ENCODE measurements around the gene CXCL16.

The CXCL16 gene, protein sequence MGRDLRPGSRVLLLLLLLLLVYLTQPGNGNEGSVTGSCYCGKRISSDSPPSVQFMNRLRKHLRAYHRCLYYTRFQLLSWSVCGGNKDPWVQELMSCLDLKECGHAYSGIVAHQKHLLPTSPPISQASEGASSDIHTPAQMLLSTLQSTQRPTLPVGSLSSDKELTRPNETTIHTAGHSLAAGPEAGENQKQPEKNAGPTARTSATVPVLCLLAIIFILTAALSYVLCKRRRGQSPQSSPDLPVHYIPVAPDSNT

GRCh38 chr17:4739122-4740024 is at the start of gene CXCL16, which contains the start of gene ZMYND15:
TSS of gene CXCL16 (minus strand) at chr17:4739928. CDS start at chr17:4739339, 589 bp downstream.
TSS of gene ZMYND15 (plus strand) at chr17:4739833. CDS start at chr17:4740549, 716 bp downstream.
- DNase-seq (ENCODE audit: low spot score), result peak; percentile 66

- DNase-seq (ENCODE audit: low spot score), result no peak
Observed at GRCh38 chr17:4788807-4789700, 49.3 kb upstream of the CXCL16 start, which contains the start of gene GLTPD2. TSS of gene GLTPD2 (plus strand) at chr17:4788964. CDS start at chr17:4789012, 48 bp downstream.

DNA sequence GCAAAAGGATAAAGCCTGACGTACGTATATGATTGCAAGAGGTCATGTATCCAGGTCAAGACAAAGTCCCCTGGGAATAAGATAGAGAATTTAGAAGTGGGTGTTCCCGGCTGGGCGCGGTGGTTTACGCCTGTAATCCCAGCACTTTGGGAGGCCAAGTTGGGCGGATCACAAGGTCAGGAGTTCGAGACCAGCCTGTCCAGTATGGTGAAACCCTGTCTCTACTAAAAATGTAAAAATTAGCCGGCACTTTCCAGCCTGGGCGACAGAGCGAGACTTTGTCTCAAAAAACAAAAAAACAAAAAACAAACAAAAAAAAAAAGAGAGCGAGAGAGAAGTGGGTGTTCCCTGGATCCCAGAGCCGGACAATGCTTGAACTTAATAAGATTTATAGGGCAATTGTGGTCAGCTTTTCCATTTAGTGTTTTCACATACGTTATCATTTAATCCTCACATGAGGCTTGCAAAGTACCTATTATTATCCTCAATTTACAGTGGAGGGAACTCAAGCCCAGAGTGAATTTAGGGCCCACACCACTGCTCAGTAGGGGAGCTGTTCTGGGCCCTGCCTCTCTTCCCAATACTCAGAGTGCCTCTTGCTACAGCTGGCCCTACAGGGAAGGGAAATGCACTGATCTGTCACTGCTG is 48.6 kb upstream of the CXCL16 start:
- DNase-seq (ENCODE audit: low spot score), result no peak

DNA sequence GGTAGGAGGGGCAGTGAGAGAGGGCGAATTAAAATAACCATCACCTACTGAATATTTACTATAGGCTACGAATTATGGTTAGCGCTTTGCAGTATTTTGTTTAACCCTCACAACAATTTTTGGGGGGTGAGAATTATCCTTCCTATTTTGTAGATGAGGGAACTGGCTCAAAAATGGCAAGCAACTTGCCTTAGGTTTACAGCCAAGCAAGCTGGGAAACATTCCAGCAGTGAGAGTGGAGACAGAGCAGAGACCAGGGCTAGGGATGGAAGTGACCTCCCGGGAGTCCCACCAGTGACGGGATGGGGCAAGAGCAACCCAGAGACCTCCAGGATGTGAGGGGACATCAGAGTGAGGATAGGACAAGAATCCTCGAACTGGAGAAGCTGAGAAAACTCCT is 46.8 kb upstream of the CXCL16 start:
- DNase-seq (ENCODE audit: low spot score), result no peak

GRCh38 chr17:4786106-4786511 is 46.4 kb upstream of the CXCL16 start, which contains the start of gene VMO1:
TSS of gene VMO1 (minus strand) at chr17:4786364. CDS start at chr17:4786352, 12 bp downstream.
- DNase-seq (ENCODE audit: low spot score), result no peak

GRCh38 chr17:4785311-4786105 is 45.8 kb upstream of the CXCL16 start:
- no peak for DNase-seq (ENCODE audit: low spot score)

- DNase-seq (ENCODE audit: low spot score), result no peak
Observed at GRCh38 chr17:4782652-4783051, 42.9 kb upstream of the CXCL16 start.

- DNase-seq (ENCODE audit: low spot score), result no peak
Observed at GRCh38 chr17:4780325-4780955, 40.7 kb upstream of the CXCL16 start.

DNA sequence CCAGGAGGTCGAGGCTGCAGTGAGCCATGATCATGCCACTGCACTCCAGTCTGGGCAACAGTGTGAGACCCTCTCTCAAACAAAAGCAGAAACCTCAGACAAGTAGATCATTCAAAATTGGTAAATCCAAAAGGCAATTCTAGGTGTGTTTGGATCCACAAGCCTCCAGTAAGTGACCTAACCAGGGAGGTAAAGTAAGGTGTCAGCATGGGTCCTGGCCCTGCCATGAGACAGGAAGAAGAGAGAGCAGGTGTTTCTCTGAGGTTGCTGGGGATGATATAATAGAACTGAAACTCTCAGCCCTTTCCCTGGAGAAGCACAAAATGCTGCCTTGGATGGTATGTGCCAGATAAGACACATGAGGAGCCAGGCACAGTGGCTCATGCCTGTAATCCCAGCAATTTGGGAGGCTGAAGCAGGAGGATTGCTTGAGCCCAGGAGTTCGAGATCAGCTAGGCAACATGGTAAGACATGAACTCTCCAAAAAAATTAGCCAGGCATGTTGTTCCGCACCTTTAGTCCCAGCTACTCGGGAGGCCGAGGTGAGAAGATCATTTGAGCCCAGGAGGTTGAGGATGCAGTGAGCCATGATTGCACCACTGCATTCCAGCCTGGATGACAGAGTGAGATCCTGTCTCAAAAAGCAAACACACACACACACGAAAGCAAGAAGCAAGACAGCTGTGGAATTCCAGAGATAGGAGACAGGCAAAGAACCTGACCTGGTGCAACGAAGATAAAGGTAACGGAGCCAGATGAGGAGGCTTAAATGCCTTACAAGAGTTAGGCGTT is 38.4 kb upstream of the CXCL16 start:
- no peak for DNase-seq (ENCODE audit: low spot score)

DNA sequence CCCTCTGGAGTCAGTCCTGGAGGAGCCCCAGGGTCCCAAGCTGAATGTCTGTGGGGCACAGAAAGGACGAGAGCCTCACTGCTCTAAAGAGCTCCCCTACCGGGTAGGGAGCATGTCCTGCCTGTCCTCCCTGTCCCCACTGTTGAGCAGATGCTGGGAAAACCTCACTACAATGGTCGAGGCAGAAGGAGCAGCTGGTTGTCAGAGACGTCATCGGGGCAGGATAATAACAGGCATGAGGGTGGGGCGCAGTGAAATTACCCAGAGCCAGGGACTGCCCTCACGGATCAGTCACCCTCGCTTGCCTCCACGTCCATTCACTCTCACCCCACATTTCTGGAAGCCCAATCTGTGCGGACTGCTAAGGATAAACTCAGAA is 32.5 kb upstream of the CXCL16 start:
- DNase-seq (ENCODE audit: low spot score), result no peak

DNA sequence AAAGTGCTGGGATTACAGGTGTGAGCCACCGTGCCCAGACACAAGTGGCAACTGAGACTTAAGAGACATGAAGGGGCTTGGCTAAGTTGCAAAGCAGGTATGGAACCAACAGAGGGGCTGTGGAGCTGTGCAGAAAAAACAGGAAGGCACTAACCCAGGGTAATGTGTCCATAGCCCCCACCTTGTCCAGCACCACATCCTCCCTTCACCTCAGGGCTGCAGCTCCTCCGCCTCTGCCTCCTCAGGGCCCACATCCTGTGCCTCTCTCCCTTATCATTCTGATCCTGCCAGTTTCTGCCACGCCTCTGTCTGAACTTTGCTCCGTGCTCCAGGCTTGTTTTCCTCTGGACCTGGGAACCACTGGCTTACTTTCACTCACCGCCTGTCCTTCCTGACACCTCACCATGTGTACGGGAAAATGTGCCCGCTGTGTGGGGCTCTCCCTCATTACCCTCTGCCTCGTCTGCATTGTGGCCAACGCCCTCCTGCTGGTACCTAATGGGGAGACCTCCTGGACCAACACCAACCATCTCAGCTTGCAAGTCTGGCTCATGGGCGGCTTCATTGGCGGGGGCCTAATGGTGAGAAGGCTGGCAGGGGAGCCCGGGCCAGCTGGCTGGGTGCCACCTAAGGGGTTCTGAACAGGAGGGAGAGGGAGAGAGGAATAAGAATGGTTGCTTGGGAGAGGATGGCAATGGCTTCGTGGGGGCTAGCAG is 31.9 kb upstream of the CXCL16 start, which contains the start of gene TM4SF5:
TM4SF5 (plus strand) TSS at position 368 of the 716 bp plus-strand sequence; CDS start at position 405, 37 bp downstream.
- DNase-seq (ENCODE audit: low spot score), result no peak

DNA sequence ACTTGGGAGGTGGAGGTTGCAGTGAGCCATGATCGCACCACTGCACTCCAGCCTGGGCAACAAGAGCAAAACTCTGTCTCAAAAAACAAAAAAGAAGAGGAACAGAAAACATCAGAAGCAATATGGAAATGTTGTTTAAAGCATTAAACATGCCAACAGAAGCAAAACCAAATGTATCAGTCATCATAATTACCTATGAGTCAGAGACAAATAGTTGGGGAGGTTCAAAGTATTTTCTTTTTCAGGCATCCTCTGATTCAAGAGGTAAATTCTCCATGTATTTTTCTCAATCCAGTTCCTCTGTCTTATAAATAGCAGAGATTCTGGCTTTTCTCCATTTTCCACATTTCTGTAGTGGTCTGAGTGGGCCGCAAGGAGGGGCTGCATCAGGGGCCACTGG is 29.9 kb upstream of the CXCL16 start:
- no peak for DNase-seq (ENCODE audit: low spot score)

GRCh38 chr17:4768298-4768697 is 28.6 kb upstream of the CXCL16 start:
- DNase-seq (ENCODE audit: low spot score), result no peak

DNA sequence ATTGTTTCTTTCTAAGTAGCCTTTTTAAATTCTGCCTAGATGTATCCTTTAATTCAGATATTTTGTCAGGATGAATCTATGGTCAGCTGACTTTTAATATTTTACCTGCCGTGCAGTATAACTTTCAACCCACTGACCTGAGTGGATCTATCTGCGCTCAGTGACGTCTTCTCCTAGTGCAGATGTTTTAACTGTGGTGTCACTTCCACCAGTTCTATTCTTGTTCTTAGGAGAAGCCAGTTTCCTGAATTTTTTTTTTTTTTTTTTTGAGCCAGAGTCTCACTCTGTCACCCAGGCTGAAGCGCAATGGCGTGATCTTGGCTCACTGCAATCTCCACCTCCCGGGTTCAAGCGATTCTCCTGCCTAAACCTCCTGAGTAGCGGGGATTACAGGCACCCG is 27.0 kb upstream of the CXCL16 start:
- DNase-seq (ENCODE audit: low spot score), result no peak

- no peak for DNase-seq (ENCODE audit: low spot score)
Observed at GRCh38 chr17:4766201-4766600, 26.5 kb upstream of the CXCL16 start.

- no peak for DNase-seq (ENCODE audit: low spot score)
Observed at GRCh38 chr17:4764595-4764994, 24.9 kb upstream of the CXCL16 start.

DNA sequence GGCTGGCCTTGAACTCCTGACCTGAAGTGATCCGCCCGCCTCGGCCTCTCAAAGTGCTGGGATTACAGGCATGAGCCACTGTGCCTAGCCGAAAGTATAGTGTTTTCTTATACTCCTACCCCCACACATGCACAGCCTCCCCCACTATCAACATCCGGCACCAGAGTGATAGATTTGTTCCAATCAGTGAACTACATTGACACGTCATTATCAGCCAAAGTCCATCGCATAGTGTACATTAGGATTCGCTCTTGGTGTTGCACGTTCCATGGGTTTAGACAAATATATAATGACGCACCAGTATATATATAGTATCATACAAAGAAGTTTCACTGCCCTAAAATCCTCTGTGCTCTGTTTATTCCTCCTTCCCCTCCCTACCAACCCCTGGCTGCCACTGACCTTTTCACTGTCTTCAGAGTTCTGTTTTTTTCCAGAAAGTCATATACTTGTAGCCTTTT is 20.1 kb upstream of the CXCL16 start:
- no peak for DNase-seq (ENCODE audit: low spot score)

DNA sequence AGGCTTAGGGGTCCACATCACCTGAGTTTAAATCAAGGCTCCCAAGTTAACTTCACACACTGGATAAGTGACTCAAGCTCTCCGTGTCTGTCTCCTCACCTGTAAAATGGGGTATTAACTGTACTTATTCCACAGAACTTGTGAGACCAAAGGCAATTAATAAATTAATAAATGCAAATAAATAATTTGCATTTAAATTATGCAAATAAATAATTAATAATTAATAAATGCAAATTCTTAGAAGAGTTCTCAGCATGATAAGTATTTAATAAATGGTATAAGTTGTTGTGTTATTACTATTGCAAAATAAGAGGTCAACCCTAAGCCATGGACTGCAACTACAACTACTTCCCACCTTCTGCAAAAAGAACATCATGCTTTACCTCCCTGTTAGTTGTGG is 13.7 kb upstream of the CXCL16 start:
- no peak for DNase-seq (ENCODE audit: low spot score)
